C4-2B (cell line): ENCODE measurements around the gene CACNA2D3.

ENCODE experiments used
- H3K27ac ChIP-seq: fragments of 450-650 bp; 2 replicates; pipeline ENCODE4 v1.5.1; 2017
- CTCF ChIP-seq: fragments of 450-650 bp; conservative IDR thresholded peaks from 2 replicates; pipeline ENCODE4 v1.5.1; 2017; ENCODE audit warnings: mild to moderate bottlenecking
- ZFX ChIP-seq: fragments of 450-650 bp; IDR thresholded peaks from 2 replicates; pipeline ENCODE4 v1.6.1; 2017

Gene CACNA2D3

GRCh38 chr3:54817628-54818027 lies 695.3 kb downstream of the CACNA2D3 start:
- no peak for TF ChIP-seq CTCF
- TF ChIP-seq ZFX = no peak
- no peak overlapping the region for H3K27ac ChIP-seq

GRCh38 chr3:54818486-54818885 lies 696.1 kb downstream of the CACNA2D3 start:
- no peak overlapping the region for H3K27ac ChIP-seq
- TF ChIP-seq ZFX (no peak), CTCF (no peak)

DNA sequence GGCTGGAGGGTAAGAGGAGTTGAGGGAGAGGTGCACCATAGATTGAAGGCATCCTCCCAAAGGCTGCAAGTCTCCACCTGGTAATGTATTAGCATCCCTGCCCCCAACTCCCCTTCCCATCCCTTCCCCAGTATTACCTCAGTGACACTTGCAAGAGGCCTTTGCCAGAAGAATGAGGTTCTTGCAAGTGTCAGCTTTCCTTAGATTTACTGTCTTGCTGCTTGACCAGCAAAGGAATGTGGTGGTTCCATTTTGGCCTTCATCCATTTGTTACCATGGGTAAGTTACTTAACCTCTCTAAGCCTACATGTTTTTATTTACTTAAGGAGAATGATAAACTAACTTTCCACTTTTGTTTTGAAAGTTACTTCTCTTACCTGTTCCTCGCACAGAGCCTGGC lies 696.6 kb downstream of the CACNA2D3 start:
- TF ChIP-seq CTCF = no peak
- no peak overlapping the region for H3K27ac ChIP-seq

GRCh38 chr3:54819946-54820345 lies 697.6 kb downstream of the CACNA2D3 start:
- TF ChIP-seq CTCF = no peak
- no peak for TF ChIP-seq ZFX
- no peak overlapping the region for H3K27ac ChIP-seq

DNA sequence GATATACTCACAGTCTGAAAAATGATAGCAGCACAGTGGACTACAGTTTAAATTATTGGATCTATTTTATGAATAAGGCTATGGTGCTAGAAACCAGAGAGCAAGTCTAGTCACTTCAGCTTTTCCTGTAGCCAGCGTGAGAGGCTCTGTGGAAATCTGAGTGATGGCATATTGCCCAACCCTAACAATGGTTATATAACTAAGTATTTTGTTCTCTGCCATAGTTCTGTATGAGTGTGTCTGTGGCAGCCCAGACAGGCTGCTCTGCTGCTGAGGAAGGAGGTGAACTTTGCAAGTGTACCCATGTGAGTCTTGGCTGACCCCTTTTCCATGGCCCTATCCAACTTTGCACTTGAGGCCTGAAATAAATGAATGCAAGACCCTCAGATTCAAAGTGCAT lies 699.9 kb downstream of the CACNA2D3 start:
- TF ChIP-seq CTCF (no peak), ZFX (no peak)
- H3K27ac ChIP-seq = no peak overlapping the region

- H3K27ac ChIP-seq = no peak overlapping the region
Measured at GRCh38 chr3:54826251-54826691, 703.9 kb downstream of the CACNA2D3 start.

DNA sequence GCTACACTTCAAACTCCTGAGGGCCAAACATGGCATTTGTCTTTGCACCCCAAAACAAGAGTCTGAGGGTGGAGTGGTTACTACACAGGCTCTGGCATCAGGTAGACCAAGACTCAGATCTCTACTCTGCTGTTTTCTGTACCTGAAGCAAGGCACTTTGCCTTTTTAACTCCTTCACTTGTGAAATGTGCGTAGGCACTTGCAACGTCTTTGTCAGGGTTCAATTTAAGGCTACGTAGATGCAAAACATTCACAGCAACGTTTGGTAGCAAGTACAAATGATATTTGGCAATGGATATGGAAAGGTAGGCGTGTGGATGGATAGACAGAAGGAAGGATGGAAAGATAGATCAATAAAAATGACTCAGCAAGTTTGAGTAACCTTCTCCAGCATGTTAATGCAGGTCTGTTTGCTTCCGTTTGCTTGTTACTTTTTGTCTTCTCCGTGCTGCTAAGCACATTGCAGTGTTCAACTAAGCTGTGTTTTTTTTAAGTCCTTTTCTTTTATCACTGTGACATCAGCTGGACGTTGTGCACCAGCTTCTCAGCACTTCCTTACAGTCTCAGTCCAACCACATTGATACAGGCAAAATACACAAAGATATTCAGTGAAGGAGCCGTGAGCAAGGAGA lies 704.8 kb downstream of the CACNA2D3 start:
- no peak overlapping the region for H3K27ac ChIP-seq
- no peak for TF ChIP-seq CTCF
- no peak for TF ChIP-seq ZFX

More at GRCh38 chr3:54826251-54826691, 703.9 kb downstream of the CACNA2D3 start:
- no peak for TF ChIP-seq CTCF
